DOHH2 (cell line): Measurements from ENCODE around the gene CD9.

Source experiments
- H3F3A ChIP-seq: fragments of 200-600 bp; sonication (generic), shearing (Covaris generic); 2 replicates; pipeline ENCODE4 v1.6.0; 2016; ENCODE audit warnings: antibody characterized with exemption, mild to moderate bottlenecking; ENCODE audit not compliant: control insufficient read depth, insufficient read depth
- H3K27ac ChIP-seq: fragments of 200-600 bp; sonication (generic); 2 replicates; pipeline ENCODE4 v1.5.1; 2014; ENCODE audit warnings: low read depth, mild to moderate bottlenecking, low read length, moderate library complexity
- H3K27me3 ChIP-seq: fragments of 200-600 bp; sonication (generic); 2 replicates; pipeline ENCODE4 v1.6.1; 2014; ENCODE audit warnings: mild to moderate bottlenecking, low read length, mixed read lengths; ENCODE audit not compliant: control insufficient read depth
- H3K36me3 ChIP-seq: fragments of 200-600 bp; sonication (generic); 2 replicates; pipeline ENCODE4 v1.6.1; 2014; ENCODE audit warnings: mild to moderate bottlenecking, low read length, moderate library complexity, mixed read lengths; ENCODE audit not compliant: control insufficient read depth
- H3K4me1 ChIP-seq: fragments of 200-600 bp; sonication (generic); 2 replicates; pipeline ENCODE4 v1.6.1; 2014; ENCODE audit warnings: mild to moderate bottlenecking, low read length, mixed read lengths; ENCODE audit not compliant: control insufficient read depth
- H3K4me2 ChIP-seq: fragments of 200-600 bp; sonication (generic); 2 replicates; pipeline ENCODE4 v1.6.0; 2014; ENCODE audit warnings: mild to moderate bottlenecking, low read length, moderate library complexity
- H3K4me3 ChIP-seq: fragments of 200-600 bp; sonication (generic); 2 replicates; pipeline ENCODE4 v1.5.1; 2014; ENCODE audit warnings: mild to moderate bottlenecking, low read length, mixed read lengths
- H3K79me2 ChIP-seq: fragments of 200-600 bp; sonication (generic); 2 replicates; pipeline ENCODE4 v1.6.1; 2014; ENCODE audit warnings: mild to moderate bottlenecking, low read length, mixed read lengths; ENCODE audit not compliant: control insufficient read depth
- H3K9me2 ChIP-seq: fragments of 200-600 bp; sonication (generic); replicated peaks from 2 replicates; pipeline ENCODE4 v1.6.1; 2014; ENCODE audit warnings: mild to moderate bottlenecking, low read length, mixed read lengths; ENCODE audit not compliant: control insufficient read depth
- H3K9me3 ChIP-seq: fragments of 200-600 bp; sonication (generic); 2 replicates; pipeline ENCODE4 v1.6.1; 2014; ENCODE audit warnings: antibody characterized with exemption, low read length, mixed read lengths; ENCODE audit not compliant: control insufficient read depth, insufficient read depth
- H4K20me1 ChIP-seq: fragments of 200-600 bp; sonication (generic); 2 replicates; pipeline ENCODE4 v1.6.0; 2014; ENCODE audit warnings: low read depth, mild to moderate bottlenecking, antibody characterized with exemption, low read length, moderate library complexity; ENCODE audit not compliant: control insufficient read depth, insufficient read depth
- EZH2phosphoT487 ChIP-seq: fragments of 200-600 bp; sonication (generic); IDR thresholded peaks from 2 replicates; pipeline ENCODE4 v1.6.1; 2017; ENCODE audit warnings: borderline replicate concordance, mild to moderate bottlenecking, antibody characterized with exemption, low read length, moderate library complexity, mixed read lengths
- TF ChIP-seq, protein P1 (sequence below): fragments of 200-600 bp; sonication (generic); IDR thresholded peaks from one replicate; pipeline ENCODE4 v1.5.1; 2014; ENCODE audit warnings: antibody characterized with exemption, mild to moderate bottlenecking, low read depth, low read length; ENCODE audit not compliant: poor library complexity, severe bottlenecking

CD9 gene

DNA sequence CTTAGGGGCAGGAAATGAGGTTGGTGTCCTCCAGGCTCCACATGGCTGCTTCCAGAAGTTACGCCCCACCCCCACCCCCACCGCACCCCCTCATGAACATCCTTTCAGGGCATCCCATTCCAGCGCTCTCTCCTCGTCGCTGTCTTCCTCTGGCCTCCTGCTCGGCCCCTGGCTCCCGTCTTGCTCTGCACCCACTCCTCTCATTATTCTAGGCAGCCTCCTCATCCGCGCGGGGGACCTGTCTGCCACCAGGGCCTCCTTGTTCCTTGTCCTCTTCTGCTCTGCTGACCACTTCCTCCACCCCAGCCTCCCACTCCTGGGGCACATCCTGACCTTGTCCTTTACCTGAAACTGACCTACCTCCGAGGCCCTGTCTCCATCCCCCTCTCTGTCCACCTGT is 80.5 kb downstream of the CD9 start:
- H3K9me2 ChIP-seq, result no peaks in the 10 kb centered on the region
- no peaks in the 10 kb centered on the region for H3K9me3 ChIP-seq
- peaks cover 33% of the 10 kb centered on the region for H3K27me3 ChIP-seq
- H3K4me3 ChIP-seq, result no peak overlapping the region
- 0 out of 2 replicates have a peak, but pooled peaks cover 4% of the 10 kb centered on the region for H4K20me1 ChIP-seq
- peaks cover 10% of the 10 kb centered on the region for H3K4me1 ChIP-seq
- no peak for TF ChIP-seq EZH2phosphoT487
- TF ChIP-seq, protein P1, sequence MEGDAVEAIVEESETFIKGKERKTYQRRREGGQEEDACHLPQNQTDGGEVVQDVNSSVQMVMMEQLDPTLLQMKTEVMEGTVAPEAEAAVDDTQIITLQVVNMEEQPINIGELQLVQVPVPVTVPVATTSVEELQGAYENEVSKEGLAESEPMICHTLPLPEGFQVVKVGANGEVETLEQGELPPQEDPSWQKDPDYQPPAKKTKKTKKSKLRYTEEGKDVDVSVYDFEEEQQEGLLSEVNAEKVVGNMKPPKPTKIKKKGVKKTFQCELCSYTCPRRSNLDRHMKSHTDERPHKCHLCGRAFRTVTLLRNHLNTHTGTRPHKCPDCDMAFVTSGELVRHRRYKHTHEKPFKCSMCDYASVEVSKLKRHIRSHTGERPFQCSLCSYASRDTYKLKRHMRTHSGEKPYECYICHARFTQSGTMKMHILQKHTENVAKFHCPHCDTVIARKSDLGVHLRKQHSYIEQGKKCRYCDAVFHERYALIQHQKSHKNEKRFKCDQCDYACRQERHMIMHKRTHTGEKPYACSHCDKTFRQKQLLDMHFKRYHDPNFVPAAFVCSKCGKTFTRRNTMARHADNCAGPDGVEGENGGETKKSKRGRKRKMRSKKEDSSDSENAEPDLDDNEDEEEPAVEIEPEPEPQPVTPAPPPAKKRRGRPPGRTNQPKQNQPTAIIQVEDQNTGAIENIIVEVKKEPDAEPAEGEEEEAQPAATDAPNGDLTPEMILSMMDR, result no peak
- H3K4me2 ChIP-seq, result no peak overlapping the region
- H3K36me3 ChIP-seq, result no peaks in the 10 kb centered on the region
- no peaks in the 10 kb centered on the region for H3K79me2 ChIP-seq
- H3F3A ChIP-seq, result no peaks in the 10 kb centered on the region
- H3K27ac ChIP-seq, result no peak overlapping the region

DNA sequence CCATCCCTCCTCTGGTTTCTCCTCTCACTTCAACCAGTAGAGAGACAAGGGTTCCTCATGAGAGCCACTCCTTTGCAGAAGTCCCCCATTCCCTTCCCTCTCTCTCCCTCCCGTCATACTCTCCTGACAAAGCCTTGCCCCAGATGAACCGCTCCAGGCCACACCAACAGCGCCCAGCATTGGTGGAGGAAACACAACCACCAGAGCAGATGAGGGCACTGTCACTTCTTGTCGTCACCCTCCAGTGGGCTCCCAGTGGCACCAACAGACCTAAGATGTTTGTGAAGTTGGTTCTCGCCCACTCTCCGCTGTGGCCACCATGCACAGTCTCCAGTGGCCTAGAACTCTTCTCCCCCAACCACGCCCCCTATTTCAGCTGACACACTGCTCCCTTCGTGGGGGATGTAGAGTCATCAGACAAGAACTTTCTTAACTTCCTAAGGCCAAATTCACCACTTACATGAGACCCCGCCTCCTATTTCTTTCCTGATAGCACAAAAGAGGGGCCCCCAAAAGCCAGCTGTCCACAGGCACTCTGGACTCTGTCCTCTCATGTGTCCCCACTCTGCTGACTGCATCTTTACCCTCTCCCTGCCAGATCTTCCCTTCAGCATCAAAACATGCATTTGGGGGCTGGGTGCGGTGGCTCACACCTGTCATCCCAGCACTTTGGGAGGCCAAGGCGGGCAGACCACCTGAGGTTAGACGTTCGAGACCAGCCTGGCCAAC is 81.0 kb downstream of the CD9 start:
- H3K79me2 ChIP-seq, result no peaks in the 10 kb centered on the region
- H3K4me2 ChIP-seq, result no peak overlapping the region
- no peaks in the 10 kb centered on the region for H3K36me3 ChIP-seq
- H3F3A ChIP-seq, result no peaks in the 10 kb centered on the region
- peaks cover 29% of the 10 kb centered on the region for H3K27me3 ChIP-seq
- TF ChIP-seq EZH2phosphoT487, result no peak
- TF ChIP-seq, protein P1, result no peak
- 0 out of 2 replicates have a peak, but pooled peaks cover 4% of the 10 kb centered on the region for H4K20me1 ChIP-seq
- H3K9me3 ChIP-seq, result no peaks in the 10 kb centered on the region
- H3K4me1 ChIP-seq, result peaks cover 13% of the 10 kb centered on the region
- H3K27ac ChIP-seq, result no peak overlapping the region
- H3K9me2 ChIP-seq, result no peaks in the 10 kb centered on the region
- no peak overlapping the region for H3K4me3 ChIP-seq

DNA sequence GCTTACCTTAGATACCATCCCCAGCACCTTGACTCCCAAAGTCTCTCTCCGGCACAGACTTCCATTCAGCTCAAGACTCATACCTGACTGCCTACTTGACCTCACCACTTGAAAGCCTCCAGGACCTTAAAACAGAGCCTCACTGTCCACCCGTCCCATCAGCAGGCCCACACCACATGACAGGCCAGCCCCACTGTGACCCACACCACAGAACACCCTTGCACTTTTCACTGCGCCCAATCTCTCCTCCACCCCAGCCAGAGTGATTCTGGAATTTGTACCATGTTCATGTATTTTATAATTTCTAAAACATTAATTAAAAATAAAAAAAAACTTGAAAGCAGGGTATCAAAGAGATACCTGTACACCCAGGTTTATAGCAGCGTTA is 82.2 kb downstream of the CD9 start:
- no peak overlapping the region for H3K27ac ChIP-seq
- no peak overlapping the region for H3K4me3 ChIP-seq
- no peaks in the 10 kb centered on the region for H3F3A ChIP-seq
- peaks cover 23% of the 10 kb centered on the region for H3K27me3 ChIP-seq
- no peaks in the 10 kb centered on the region for H3K79me2 ChIP-seq
- H3K36me3 ChIP-seq, result no peaks in the 10 kb centered on the region
- H4K20me1 ChIP-seq, result 0 out of 2 replicates have a peak, but pooled peaks cover 4% of the 10 kb centered on the region
- H3K4me2 ChIP-seq, result no peak overlapping the region
- H3K4me1 ChIP-seq, result peaks cover 16% of the 10 kb centered on the region
- no peaks in the 10 kb centered on the region for H3K9me3 ChIP-seq
- TF ChIP-seq, protein P1, result no peak
- TF ChIP-seq EZH2phosphoT487, result no peak
- no peaks in the 10 kb centered on the region for H3K9me2 ChIP-seq
